MM.1S (cell line): ENCODE measurements around the gene DDN.

ENCODE experiments used
- CTCF ChIP-seq: fragments of 300-600 bp; sonication (generic); IDR thresholded peaks from 2 replicates; pipeline ENCODE4 v1.5.1; 2016; ENCODE audit warnings: antibody characterized with exemption, low read length, mixed read lengths
- EZH2 ChIP-seq: fragments of 300-600 bp; sonication (generic); optimal IDR thresholded peaks from 2 replicates; pipeline ENCODE3; 2017; ENCODE audit warnings: low read depth, mild to moderate bottlenecking, antibody characterized with exemption, low read length, mixed read lengths
- EZH2phosphoT487 ChIP-seq: fragments of 300-600 bp; sonication (generic); IDR thresholded peaks from 2 replicates; pipeline ENCODE4 v1.6.1; 2018; ENCODE audit warnings: antibody characterized with exemption, low read length

GRCh38 chr12:49012739-49013138, 13.6 kb upstream of the DDN start:
- TF ChIP-seq CTCF (no peak), EZH2 (no peak), EZH2phosphoT487 (no peak)
